HFF-Myc (cell line): ENCODE results near the gene CATSPERB.

Source experiments
- DNase-seq: peaks from one replicate; pipeline ENCODE4 v3.0.0-alpha.2; 2011; ENCODE audit warnings: low read depth; ENCODE audit errors: extremely low read depth
- H3K4me3 ChIP-seq: replicated peaks from 2 replicates; pipeline ENCODE4 v1.5.1; 2011; ENCODE audit warnings: low read depth, mild to moderate bottlenecking, control low read depth, low read length
- CTCF ChIP-seq: IDR thresholded peaks from 2 replicates; pipeline ENCODE4 v1.5.1; 2012; ENCODE audit warnings: mild to moderate bottlenecking, low read depth, low read length, control low read depth; ENCODE audit errors: missing control alignments

CATSPERB gene

GRCh38 chr14:91649930-91650329, 82.0 kb downstream of the CATSPERB start:
- no peak overlapping the region for H3K4me3 ChIP-seq
- peak; percentile 22 for TF ChIP-seq CTCF
- peak; percentile 5 for DNase-seq

GRCh38 chr14:91647856-91648255, 84.0 kb downstream of the CATSPERB start:
- no peak overlapping the region for H3K4me3 ChIP-seq
- TF ChIP-seq CTCF = no peak
- DNase-seq = no peak

GRCh38 chr14:91636604-91637003, 95.3 kb downstream of the CATSPERB start:
- H3K4me3 ChIP-seq = no peak overlapping the region
- TF ChIP-seq CTCF = no peak
- DNase-seq = no peak

GRCh38 chr14:91624757-91625156, 107.1 kb downstream of the CATSPERB start:
- DNase-seq = no peak
- TF ChIP-seq CTCF = no peak
- H3K4me3 ChIP-seq = no peak overlapping the region

GRCh38 chr14:91614187-91614586, 117.7 kb downstream of the CATSPERB start:
- TF ChIP-seq CTCF = no peak
- DNase-seq = no peak
- H3K4me3 ChIP-seq = no peak overlapping the region

GRCh38 chr14:91613459-91614112, 118.3 kb downstream of the CATSPERB start:
- no peak overlapping the region for H3K4me3 ChIP-seq
- TF ChIP-seq CTCF = no peak
- no peak for DNase-seq

- no peak for DNase-seq
- TF ChIP-seq CTCF = no peak
- no peak overlapping the region for H3K4me3 ChIP-seq
These were observed 120.4 kb downstream of the CATSPERB start for GRCh38 chr14:91611528-91611927.
